ENCODE data around the gene MAML3.

- TF ChIP-seq POLR2AphosphoS5 (IDR thresholded peaks at IDR 0.05; ENCODE audit: low read depth, low read length) (no peak), POLR2A (IDR thresholded peaks at IDR 0.05; ENCODE audit: low read depth, low read length) (no peak), POU2F2 (IDR thresholded peaks at IDR 0.05; ENCODE audit: low read depth, low read length) (no peak), SPI1 (IDR thresholded peaks at IDR 0.05; ENCODE audit: low read depth, low read length) (no peak), PAX5 (IDR thresholded peaks at IDR 0.05; ENCODE audit: insufficient read depth, low read length, severe bottlenecking) (no peak)
Measured at GRCh38 chr4:139682309-139682708, 471.7 kb downstream of the MAML3 start.

All from GM12891 (cell line).